Fibroblast of peridontal ligament (primary cell): ENCODE measurements around the gene TMEM42.
A peak's percentile ranks its signal among the peaks of the same experiment; 100 is the strongest.

Source experiments
- DNase-seq: peaks from one replicate; pipeline ENCODE4 v3.0.0-alpha.2; 2010; ENCODE audit errors: extremely low read depth

TMEM42 gene

GRCh38 chr3:44874308-44874707 is 12.6 kb downstream of the TMEM42 start, which contains the start of gene TGM4:
TSS of gene TGM4 (plus strand) at chr3:44874608. CDS start at chr3:44874679, 71 bp downstream.
- DNase-seq, result no peak

DNA sequence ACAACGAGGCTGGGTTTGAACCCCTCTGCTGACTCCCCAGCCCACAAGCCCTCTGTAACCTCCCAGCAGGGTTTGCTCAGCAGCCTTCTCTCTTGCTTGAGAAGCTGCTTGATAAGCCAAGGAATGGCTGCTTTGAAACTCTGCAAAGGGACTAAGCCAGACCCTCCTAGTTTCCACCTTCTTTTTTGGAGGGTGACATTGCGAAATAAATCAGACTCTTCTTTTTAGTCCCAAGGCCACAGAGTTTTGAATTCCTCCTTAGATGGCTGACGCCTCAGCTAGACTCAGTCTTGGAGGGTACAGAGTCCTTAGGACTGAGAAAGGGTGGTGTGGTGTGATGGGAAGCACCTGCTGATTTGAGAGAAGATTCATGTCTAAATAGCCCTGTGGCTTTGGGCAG is 13.9 kb downstream of the TMEM42 start:
- no peak for DNase-seq

GRCh38 chr3:44877333-44877732 is 15.6 kb downstream of the TMEM42 start:
- DNase-seq, result no peak

DNA sequence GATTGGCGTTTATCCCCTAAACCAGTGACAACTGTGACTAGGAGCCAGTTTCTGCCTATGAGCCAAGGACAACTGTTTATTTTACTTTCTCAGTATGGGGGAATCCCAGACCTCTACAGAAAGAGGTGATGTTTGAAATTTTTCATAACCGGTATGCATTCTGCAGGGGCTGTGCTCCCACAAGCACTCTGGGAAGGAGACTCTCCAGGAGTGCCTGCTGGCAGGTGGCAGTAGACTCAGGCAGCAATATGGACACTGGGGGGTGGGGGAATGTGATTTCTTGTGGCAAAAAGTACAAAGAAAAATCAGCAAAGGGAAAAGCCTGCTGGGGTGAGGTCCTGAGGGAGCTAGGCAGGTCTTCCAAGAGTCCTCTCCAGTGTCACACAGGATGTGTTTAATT is 18.6 kb downstream of the TMEM42 start:
- no peak for DNase-seq

DNA sequence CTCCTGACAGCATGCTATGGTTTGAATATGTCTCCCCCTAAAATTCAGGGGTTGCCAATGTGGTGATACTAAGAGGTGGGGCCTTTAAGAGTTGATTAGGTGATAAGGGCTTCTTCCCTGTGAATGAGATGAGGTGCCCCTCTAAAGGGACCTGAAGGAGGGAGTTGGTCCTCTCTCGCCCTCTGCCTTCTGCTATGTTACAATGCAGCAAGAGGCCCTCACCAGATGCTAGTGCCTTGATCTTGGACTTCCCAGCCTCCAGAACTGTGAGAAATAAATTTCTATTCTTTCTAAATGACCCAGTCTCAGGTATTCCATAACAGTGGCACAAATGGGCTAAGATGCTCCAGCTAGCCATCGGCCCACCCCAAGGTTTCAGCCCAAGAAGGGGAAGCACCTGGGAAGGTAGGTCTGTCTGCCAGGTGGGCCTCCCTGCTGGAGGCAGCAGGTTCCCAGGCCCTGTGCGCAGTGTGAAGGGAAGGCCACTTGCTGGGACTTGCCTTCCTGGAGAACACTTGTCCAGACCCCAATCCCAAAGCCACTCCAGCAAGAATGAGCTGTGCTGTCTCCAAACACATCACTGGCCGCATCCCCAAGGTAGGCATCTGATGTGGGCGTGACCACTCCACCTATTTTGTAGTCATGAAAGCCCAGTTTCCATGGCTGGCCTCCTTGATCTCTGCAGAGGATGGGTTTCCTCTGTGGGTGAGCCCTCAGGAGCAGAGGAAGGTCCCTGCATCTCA is 21.7 kb downstream of the TMEM42 start:
- no peak for DNase-seq

GRCh38 chr3:44883999-44884431 is 22.3 kb downstream of the TMEM42 start:
- DNase-seq, result peak; percentile 93

GRCh38 chr3:44885618-44886017 is 23.9 kb downstream of the TMEM42 start:
- peak; percentile 89 for DNase-seq

DNA sequence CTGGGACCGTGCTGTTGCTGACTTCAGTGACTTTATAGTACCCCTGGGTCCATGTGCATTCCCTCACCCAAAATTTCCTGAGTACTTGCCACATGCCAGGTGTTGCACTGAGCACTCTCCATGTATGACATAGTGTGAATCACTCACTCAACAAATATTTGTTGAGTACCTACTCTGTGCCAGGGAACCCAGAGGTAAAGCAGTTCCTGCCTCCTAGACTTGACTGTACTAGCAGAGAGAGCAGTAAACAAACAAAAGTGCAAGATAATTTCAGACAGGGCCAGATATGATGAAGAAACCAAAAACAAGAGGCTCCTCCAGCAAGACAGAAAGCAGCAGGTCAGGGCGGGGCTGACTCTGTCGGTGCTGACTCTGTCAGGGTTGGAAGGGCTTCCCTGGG is 24.8 kb downstream of the TMEM42 start:
- DNase-seq, result no peak

DNA sequence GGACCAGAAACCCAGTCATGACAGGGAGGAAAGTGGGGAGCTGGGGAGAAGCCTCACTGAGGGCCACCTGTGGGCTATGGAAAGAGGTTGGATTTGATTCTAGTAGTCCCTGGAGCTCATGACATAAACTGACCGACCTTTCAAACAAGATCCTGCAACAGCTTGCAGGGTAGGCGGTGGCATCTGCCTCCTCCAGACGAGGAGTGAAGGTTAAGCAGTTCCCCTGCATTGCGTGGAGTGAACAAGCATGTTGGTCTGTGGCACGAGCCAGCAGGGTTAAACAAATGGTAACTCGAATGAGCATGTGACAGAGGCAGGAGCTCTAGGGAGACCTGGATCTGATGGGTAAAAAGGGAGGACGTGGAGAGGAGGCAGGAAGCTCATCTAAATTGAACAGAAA is 25.4 kb downstream of the TMEM42 start:
- DNase-seq, result no peak

DNA sequence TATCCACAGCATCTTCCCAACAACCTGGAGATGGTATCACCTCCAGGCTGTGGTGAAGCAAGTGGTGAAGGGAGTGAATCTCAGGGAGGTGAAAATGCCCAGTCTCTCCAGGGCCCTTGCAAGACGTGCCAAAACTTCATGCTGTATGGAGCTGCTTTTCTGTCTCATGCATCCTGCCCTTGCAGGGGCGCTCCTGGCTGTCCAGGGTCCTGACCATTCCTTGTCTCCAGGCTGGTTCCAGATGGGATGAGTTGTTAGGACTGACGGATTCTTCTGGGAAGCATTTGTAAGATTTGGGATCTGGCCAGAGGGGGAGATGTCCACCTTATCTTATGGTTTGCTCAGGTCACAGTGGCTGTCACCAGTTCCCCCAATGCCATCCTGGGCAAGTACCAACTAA is 28.5 kb downstream of the TMEM42 start:
- DNase-seq, result no peak

- no peak for DNase-seq
Observed at GRCh38 chr3:44890852-44891251, 29.1 kb downstream of the TMEM42 start.

GRCh38 chr3:44892689-44893088 is 31.0 kb downstream of the TMEM42 start:
- peak; percentile 38 for DNase-seq

GRCh38 chr3:44893097-44893496 is 31.4 kb downstream of the TMEM42 start:
- peak; percentile 79 for DNase-seq

DNA sequence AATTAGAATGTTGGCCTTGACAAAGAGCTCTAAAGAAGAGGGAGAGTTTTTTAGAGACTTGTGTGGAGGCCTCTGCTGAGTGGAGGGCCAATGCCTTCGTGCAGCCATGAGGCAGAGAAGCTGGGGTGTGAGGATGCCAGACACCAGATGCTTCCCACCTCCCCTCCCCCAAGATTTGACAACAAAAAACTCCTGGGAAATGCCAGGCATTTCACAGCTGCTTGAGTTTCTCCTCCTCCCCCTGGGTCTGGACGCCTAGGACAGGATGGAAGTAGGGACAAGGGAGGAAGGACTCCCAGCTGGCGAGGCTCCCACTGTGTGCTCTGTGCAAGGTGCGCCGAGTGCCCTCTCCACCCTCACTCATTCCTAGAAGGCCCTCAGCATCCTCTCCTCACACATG is 32.8 kb downstream of the TMEM42 start:
- DNase-seq, result no peak

GRCh38 chr3:44896440-44896839 is 34.7 kb downstream of the TMEM42 start:
- no peak for DNase-seq

DNA sequence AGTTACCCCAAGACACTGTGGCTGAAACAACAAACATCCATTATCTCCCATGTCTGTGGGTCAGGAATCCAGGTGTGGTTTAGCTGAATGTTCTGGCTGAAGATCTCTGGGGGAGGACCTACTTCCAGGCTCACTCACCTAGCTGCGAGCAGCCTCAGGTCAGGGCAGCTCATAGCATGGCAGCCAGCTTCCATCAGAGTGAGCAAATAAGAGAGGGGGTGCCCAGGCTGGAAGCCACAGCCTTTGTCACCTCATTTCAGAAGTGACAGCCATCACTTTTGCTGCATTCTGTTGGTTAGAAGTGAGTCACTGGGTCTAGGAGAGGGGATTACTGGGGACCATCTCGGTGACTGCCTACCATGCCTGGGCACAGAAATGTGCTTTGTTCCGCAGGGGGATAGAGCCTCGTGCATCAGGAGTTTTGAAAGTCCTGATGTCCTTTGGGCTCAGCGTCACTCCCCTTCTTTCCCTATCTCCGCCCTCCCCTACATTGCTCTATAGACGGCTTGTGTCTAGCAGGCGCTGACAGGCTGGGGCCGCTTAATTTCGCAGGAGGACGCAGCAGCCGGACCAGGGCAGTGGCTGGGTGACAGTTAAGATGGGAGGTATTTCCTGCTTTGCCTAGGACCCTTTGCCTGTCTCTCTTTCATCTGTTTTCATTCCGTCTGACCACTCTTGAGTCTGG is 38.1 kb downstream of the TMEM42 start:
- no peak for DNase-seq

- DNase-seq, result no peak
Observed at GRCh38 chr3:44902628-44903027, 40.9 kb downstream of the TMEM42 start.

- no peak for DNase-seq
Observed at GRCh38 chr3:44903314-44903713, 41.6 kb downstream of the TMEM42 start.

DNA sequence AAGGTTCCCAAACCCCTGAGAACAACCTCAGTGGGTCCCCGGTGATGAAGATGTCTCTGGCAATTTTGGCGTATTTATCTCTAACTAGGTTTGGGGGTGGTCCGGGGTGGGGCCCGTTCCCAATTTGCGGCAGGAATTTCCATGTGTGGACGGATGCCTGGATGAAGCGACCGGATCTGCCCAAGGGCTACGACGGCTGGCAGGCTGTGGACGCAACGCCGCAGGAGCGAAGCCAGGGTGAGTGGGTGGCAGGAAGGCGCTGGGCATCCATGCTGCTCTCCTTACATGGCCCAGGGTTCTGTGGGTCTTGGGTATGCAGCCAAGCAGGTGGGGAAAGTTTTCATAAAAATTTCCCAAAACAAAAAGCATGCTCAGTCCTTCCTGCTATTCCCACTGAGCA is 42.0 kb downstream of the TMEM42 start:
- no peak for DNase-seq

GRCh38 chr3:44905446-44906157 is 43.9 kb downstream of the TMEM42 start:
- DNase-seq, result no peak

- DNase-seq, result no peak
Observed at GRCh38 chr3:44906997-44907396, 45.3 kb downstream of the TMEM42 start.

- DNase-seq, result no peak
Observed at GRCh38 chr3:44907612-44908011, 45.9 kb downstream of the TMEM42 start.

DNA sequence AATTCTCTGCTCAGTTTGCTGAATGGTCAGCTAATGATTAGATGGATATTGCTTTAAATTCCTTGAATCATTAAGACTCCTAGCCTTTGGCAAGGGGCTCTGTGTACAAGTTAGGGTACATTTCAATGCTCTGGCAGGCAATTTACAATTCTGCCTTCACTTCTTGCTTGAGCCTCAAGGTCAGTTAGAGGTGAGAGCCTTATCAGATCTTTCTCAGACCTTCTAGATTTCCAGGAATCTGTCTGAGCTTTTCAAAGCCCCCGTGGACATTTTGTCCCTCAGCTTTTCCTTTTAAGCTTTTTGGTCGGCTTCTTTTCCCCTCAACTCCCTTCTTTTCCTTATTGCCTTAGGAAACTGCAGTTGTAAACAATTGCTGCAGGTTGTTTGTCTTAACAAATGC is 47.4 kb downstream of the TMEM42 start:
- no peak for DNase-seq
